ENCODE results near the gene C1QTNF7. TPM values are rescaled to one million over a fixed set of nuclear protein-coding genes. Genes with fewer than 3 reads are reported as not detected.

C1QTNF7 gene
- total RNA-seq, 1 donor from 2014 or later: 1.8 TPM

GRCh38 chr4:15457406-15458201 lies 29.8 kb downstream of the C1QTNF7 start:
- no peak for DNase-seq (ENCODE audit: low spot score)

GRCh38 chr4:15458616-15459015 lies 30.8 kb downstream of the C1QTNF7 start:
- no peak for DNase-seq (ENCODE audit: low spot score)

GRCh38 chr4:15459706-15460105 lies 31.9 kb downstream of the C1QTNF7 start:
- no peak for DNase-seq (ENCODE audit: low spot score)

- DNase-seq (ENCODE audit: low spot score): no peak
These were observed 38.8 kb downstream of the C1QTNF7 start for GRCh38 chr4:15466596-15466995.

- DNase-seq (ENCODE audit: low spot score): no peak
These were observed 41.7 kb downstream of the C1QTNF7 start, which contains the start of gene CC2D2A for GRCh38 chr4:15469402-15470127. TSS of gene CC2D2A (plus strand) at chr4:15469882. CDS start at chr4:15475933, 6,051 bp downstream.

GRCh38 chr4:15470128-15470475 lies 42.3 kb downstream of the C1QTNF7 start:
- no peak for DNase-seq (ENCODE audit: low spot score)

GRCh38 chr4:15476396-15476795 lies 48.6 kb downstream of the C1QTNF7 start:
- DNase-seq (ENCODE audit: low spot score): no peak

GRCh38 chr4:15478724-15479088 lies 50.9 kb downstream of the C1QTNF7 start:
- no peak for DNase-seq (ENCODE audit: low spot score)

- DNase-seq (ENCODE audit: low spot score): no peak
These were observed 51.5 kb downstream of the C1QTNF7 start for GRCh38 chr4:15479089-15479912.

- no peak for DNase-seq (ENCODE audit: low spot score)
These were observed 52.0 kb downstream of the C1QTNF7 start for GRCh38 chr4:15479913-15480185.

GRCh38 chr4:15481961-15482745 lies 54.3 kb downstream of the C1QTNF7 start:
- no peak for DNase-seq (ENCODE audit: low spot score)

GRCh38 chr4:15482842-15483241 lies 55.0 kb downstream of the C1QTNF7 start:
- DNase-seq (ENCODE audit: low spot score): no peak

GRCh38 chr4:15488136-15488535 lies 60.3 kb downstream of the C1QTNF7 start:
- DNase-seq (ENCODE audit: low spot score): no peak

GRCh38 chr4:15488658-15489470 lies 61.0 kb downstream of the C1QTNF7 start:
- DNase-seq (ENCODE audit: low spot score): no peak

- no peak for DNase-seq (ENCODE audit: low spot score)
These were observed 61.7 kb downstream of the C1QTNF7 start for GRCh38 chr4:15489551-15489950.

- DNase-seq (ENCODE audit: low spot score): no peak
These were observed 65.6 kb downstream of the C1QTNF7 start for GRCh38 chr4:15493411-15493810.

GRCh38 chr4:15495621-15496020 lies 67.8 kb downstream of the C1QTNF7 start:
- no peak for DNase-seq (ENCODE audit: low spot score)
